Ovary (tissue), 9 donors: ENCODE measurements around the gene MTRF1. TPM values are rescaled to one million over a fixed set of nuclear protein-coding genes. Genes with fewer than 3 reads are reported as not detected.
"Not testable (repeated sequence)": the region's sequence is repeated elsewhere in the genome, so short reads cannot be mapped to it uniquely, and the experiment has no call there.

Experiments used
- DNase-seq, 5 donors: peaks; one replicate each; pipeline ENCODE4 v3.0.0-alpha.2; 2019 to 2020
- H3K27ac ChIP-seq, 2 donors: fragments of 200-600 bp; one replicate each; pipeline versions ENCODE4 v1.5.1 to v1.8.0; 2019 to 2022
- H3K27me3 ChIP-seq: fragments of 200-600 bp; one replicate; pipeline ENCODE4 v1.8.0; 2022
- H3K36me3 ChIP-seq: fragments of 200-600 bp; sonication (generic); one replicate; pipeline ENCODE4 v1.5.1; 2019
- H3K4me1 ChIP-seq: one replicate; pipeline ENCODE4 v1.8.1; 2013; ENCODE audit warnings: mild to moderate bottlenecking, moderate library complexity; ENCODE audit not compliant: insufficient read depth
- H3K4me3 ChIP-seq: fragments of 200-600 bp; sonication (generic); one replicate; pipeline ENCODE4 v1.5.1; 2017
- H3K9me3 ChIP-seq, 2 donors: fragments of 200-600 bp in 1 of 2; sonication (generic) in 1 of 2; one replicate each; pipeline versions ENCODE4 v1.5.1 to v1.8.1; 2013 to 2019; ENCODE audit warnings: mild to moderate bottlenecking in 1 of 2, moderate library complexity in 1 of 2
- CTCF ChIP-seq, 3 donors: fragments of 450-650 bp in 2 of 3; fragments of 200-600 bp in 1 of 3; IDR thresholded peaks; one replicate each; pipeline versions ENCODE4 v1.5.1 to v1.8.0; 2016 to 2022; ENCODE audit warnings: antibody characterized with exemption in 3 of 3, mild to moderate bottlenecking in 1 of 3
- EP300 ChIP-seq: sonication (generic); formaldehyde crosslinking; IDR thresholded peaks from one replicate; pipeline ENCODE4 v1.6.1; 2017; ENCODE audit warnings: antibody characterized with exemption
- POLR2A ChIP-seq: fragments of 450-650 bp; IDR thresholded peaks from one replicate; pipeline ENCODE4 v1.6.1; 2017; ENCODE audit warnings: antibody characterized with exemption, mild to moderate bottlenecking, moderate library complexity
- WGBS, 3 donors: extraction: QIAGEN DNeasy Blood & Tissue Kit in 1 of 3; methylation state at CpG; one replicate each; pipeline versions ENCODE4 v1.1.5 to v1.1.7; 2013 to 2017; 5-methylcytosine and 5-hydroxymethylcytosine counted together
- intact Hi-C, 4 donors: fragments of 100-400 bp; cut with DNase I; formaldehyde crosslinking; loops; one replicate each; pipeline versions ENCODE4 v1.11.0 to v1.15.1; 2022 to 2023
- polyA plus RNA-seq, 2 donors: library from polyadenylated mRNA; stranded (reverse); fragments of 200-250 nt in 1 of 2; fragments of 350-450 nt in 1 of 2; fragmentation: Illumina TruSeq in 1 of 2; extraction: RNeasy Lipid Tissue Mini Kit (QIAGEN cat#74804) in 1 of 2; gene quantifications; one replicate each; pipeline ENCODE4 v1.2.3, GENCODE V29; 2013 to 2014
- total RNA-seq, 7 donors: library from RNA; depleted of rRNA in 2 of 7; stranded (reverse); fragments of >200 nt in 2 of 7; fragmentation: NEBNext Ultra II Directional in 3 of 7; extraction: Animal tissue kit (Norgen Biotek cat#: 25700) in 3 of 7; gene quantifications; one replicate each; pipeline versions ENCODE4 v1.1.0 to v1.2.4, GENCODE V29; 2016 to 2023
- donor health status: DM: no; HTN: no; CAD: no; lungs with moderate emphysema.
- donor health status: DM: no; HTN: no; CAD: no.
- donor health status: Bipolar disorder and iron deficiency.
- donor health status: DM: yes; HTN: yes; CAD: no.
- donor health status: DM: no; HTN: no; CAD: no.
- donor health status: DM: yes; HTN: yes; CAD: no.

MTRF1 gene
- total and polyA plus RNA-seq, 9 donors: 6.4 to 12.2 (median 8.4) TPM

- H3K27ac ChIP-seq: no peak overlapping the region
- WGBS, 3 donors: 77 to 79% (median 79%) methylated on average over 7 of the region's 7 CpGs
- no peak overlapping the region for H3K4me3 ChIP-seq
- intact Hi-C loops: no loop called here
- TF ChIP-seq CTCF (IDR thresholded peaks at IDR 0.05) (no peak), POLR2A (no peak), EP300 (no peak)
- H3K9me3 ChIP-seq: no peaks in the 10 kb centered on the region
- no peaks in the 10 kb centered on the region for H3K36me3 ChIP-seq
- no peaks in the 10 kb centered on the region for H3K4me1 ChIP-seq
- no peaks in the 10 kb centered on the region for H3K27me3 ChIP-seq
- no peak for DNase-seq
Measured at GRCh38 chr13:41178040-41178439, 85.3 kb downstream of the MTRF1 start.

DNA sequence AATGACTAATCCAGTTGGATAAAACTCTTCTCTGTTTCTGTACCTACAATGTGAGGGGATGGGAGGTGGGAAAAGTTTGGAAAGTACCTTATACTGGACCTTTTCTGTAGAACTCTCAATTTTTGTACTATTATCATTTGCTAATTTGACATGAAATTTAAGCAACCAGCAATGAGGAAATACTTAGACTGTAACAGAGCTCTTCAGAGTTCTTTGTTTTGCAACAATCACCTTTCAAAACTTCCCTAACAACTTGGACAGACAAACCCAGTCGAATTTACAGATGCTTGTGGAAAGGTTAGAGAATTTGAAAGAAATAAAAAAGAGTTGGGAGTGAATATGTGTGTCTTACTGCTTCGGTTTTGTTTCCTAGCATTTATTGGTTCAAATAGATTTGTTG is 85.8 kb downstream of the MTRF1 start:
- 38 to 40% (median 40%) methylated on average over 2 of the region's 2 CpGs for WGBS, 3 donors
- no peak for DNase-seq
- intact Hi-C loops: no loop called here
- H3K36me3 ChIP-seq: no peaks in the 10 kb centered on the region
- H3K4me3 ChIP-seq: no peak overlapping the region
- no peak for TF ChIP-seq CTCF (IDR thresholded peaks at IDR 0.05)
- no peak for TF ChIP-seq EP300
- TF ChIP-seq POLR2A: no peak
- no peaks in the 10 kb centered on the region for H3K27me3 ChIP-seq
- no peaks in the 10 kb centered on the region for H3K9me3 ChIP-seq
- no peaks in the 10 kb centered on the region for H3K4me1 ChIP-seq
- H3K27ac ChIP-seq: no peak overlapping the region

DNA sequence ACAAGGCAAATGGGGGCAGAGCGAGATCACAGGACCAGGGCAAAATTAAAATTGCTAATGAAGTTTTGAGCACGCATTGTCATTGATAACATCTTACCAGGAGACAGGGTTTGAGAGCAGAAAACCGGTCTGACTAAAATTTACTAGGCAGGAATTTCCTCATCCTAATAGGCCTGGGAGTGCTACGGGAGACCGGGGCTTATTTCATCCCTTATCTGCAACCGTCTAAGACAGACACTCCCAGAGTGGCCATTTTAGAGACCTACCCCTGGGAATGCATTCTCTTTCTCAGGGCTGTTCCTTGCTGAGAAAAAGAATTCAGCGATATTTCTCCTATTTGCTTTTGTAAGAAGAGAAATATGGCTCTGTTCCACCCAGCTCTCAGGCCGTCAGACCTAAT is 87.8 kb downstream of the MTRF1 start:
- H3K4me3 ChIP-seq, DNase-seq, H3K9me3 ChIP-seq, intact Hi-C loops, H3K4me1 ChIP-seq, H3K27ac ChIP-seq, H3K36me3 ChIP-seq, H3K27me3 ChIP-seq: not testable (repeated sequence)
- 87 to 91% (median 88%) methylated on average over 8 of the region's 8 CpGs for WGBS, 3 donors

Other genes starting within 250 kb of the MTRF1 start
- 10 to 100 TPM; 41.0 to 53.2 (median 47.7) TPM for gene ELF1, start 244.3 kb downstream of the MTRF1 start, total RNA-seq
- gene ELF1, start 244.3 kb downstream of the MTRF1 start, polyA plus RNA-seq: 10 to 100 TPM; 28.5 to 49.3 TPM
- 10 to 100 TPM in 3 of 7 donors, 1 to 10 TPM in 4; 7.5 to 10.8 (median 9.8) TPM for gene WBP4, start 202.1 kb downstream of the MTRF1 start, total RNA-seq
- 10 to 100 TPM; 11.4 to 13.2 TPM for gene WBP4, start 202.1 kb downstream of the MTRF1 start, polyA plus RNA-seq
- 10 to 100 TPM in 3 of 7 donors, 1 to 10 TPM in 4; 7.4 to 13.9 (median 9.5) TPM for gene KBTBD6, start 130.8 kb downstream of the MTRF1 start, total RNA-seq
- 1 to 10 TPM; 3.7 to 7.0 TPM for gene KBTBD6, start 130.8 kb downstream of the MTRF1 start, polyA plus RNA-seq
- gene KBTBD7, start 69.0 kb downstream of the MTRF1 start, total RNA-seq: 10 to 100 TPM in 1 of 7 donors, 1 to 10 TPM in 6; 5.2 to 11.8 (median 6.6) TPM
- 1 to 10 TPM; 3.9 to 7.3 TPM for gene KBTBD7, start 69.0 kb downstream of the MTRF1 start, polyA plus RNA-seq
- 10 to 100 TPM; 22.3 to 31.1 (median 28.6) TPM for gene NAA16, start 47.7 kb upstream of the MTRF1 start, total RNA-seq
- gene NAA16, start 47.7 kb upstream of the MTRF1 start, polyA plus RNA-seq: 10 to 100 TPM; 14.5 to 15.1 TPM
- gene RGCC, start 194.0 kb upstream of the MTRF1 start, total RNA-seq: 10 to 100 TPM in 3 of 7 donors, 1 to 10 TPM in 4; 1.7 to 62.2 (median 5.2) TPM
- 10 to 100 TPM in 1 of 2 donors, 1 to 10 TPM in 1; 4.5 to 14.9 TPM for gene RGCC, start 194.0 kb upstream of the MTRF1 start, polyA plus RNA-seq